GM23338 (cell line): ENCODE measurements around the gene MBD3L5. TPM values are rescaled to one million over a fixed set of nuclear protein-coding genes. Genes with fewer than 3 reads are reported as not detected.

Experiments used
- ATAC-seq: fragments of 200-7000 bp; cut with Tn5 transposase; 3 replicates; pipeline ENCODE4 v1.9.1; 2020
- DNase-seq: peaks from one replicate; pipeline ENCODE4 v3.0.0-alpha.2; 2015; ENCODE audit warnings: low spot score
- H2AFZ ChIP-seq: fragments of 200-600 bp; sonication (generic); 2 replicates; pipeline ENCODE4 v1.8.0; 2016; ENCODE audit warnings: antibody characterized with exemption, mild to moderate bottlenecking, moderate library complexity
- H3F3A ChIP-seq: fragments of 200-600 bp; sonication (generic); replicated peaks from 2 replicates; pipeline ENCODE4 v1.8.0; 2017; ENCODE audit warnings: antibody characterized with exemption, mixed run types, low read depth
- H3K27ac ChIP-seq: fragments of 200-600 bp; sonication (generic); 2 replicates; pipeline ENCODE4 v1.6.1; 2016; ENCODE audit warnings: low read depth
- H3K27me3 ChIP-seq: fragments of 200-600 bp; sonication (generic); 2 replicates; pipeline ENCODE4 v1.8.0; 2016; ENCODE audit warnings: mild to moderate bottlenecking, mixed run types, moderate library complexity; ENCODE audit not compliant: insufficient read depth
- H3K36me3 ChIP-seq: fragments of 200-600 bp; sonication (generic); 2 replicates; pipeline ENCODE4 v1.8.0; 2016; ENCODE audit warnings: mild to moderate bottlenecking; ENCODE audit not compliant: insufficient read depth
- H3K4me1 ChIP-seq: fragments of 200-600 bp; sonication (generic); 2 replicates; pipeline ENCODE4 v1.8.0; 2016; ENCODE audit warnings: mild to moderate bottlenecking, moderate library complexity; ENCODE audit not compliant: insufficient read depth
- H3K4me2 ChIP-seq: fragments of 200-600 bp; sonication (generic); 2 replicates; pipeline ENCODE4 v1.7.1; 2017; ENCODE audit warnings: mixed run types
- H3K4me3 ChIP-seq: fragments of 200-600 bp; sonication (generic); 2 replicates; pipeline ENCODE4 v1.6.1; 2016; ENCODE audit warnings: mixed run types
- H3K79me2 ChIP-seq: fragments of 200-600 bp; sonication (generic); replicated peaks from 2 replicates; pipeline ENCODE4 v1.8.0; 2017; ENCODE audit warnings: mild to moderate bottlenecking; ENCODE audit not compliant: insufficient read depth
- H3K9me2 ChIP-seq: fragments of 200-600 bp; sonication (generic); 2 replicates; pipeline ENCODE4 v1.8.0; 2017; ENCODE audit not compliant: insufficient read depth
- H4K20me1 ChIP-seq: fragments of 200-600 bp; sonication (generic); replicated peaks from 2 replicates; pipeline ENCODE4 v1.8.0; 2017; ENCODE audit warnings: mild to moderate bottlenecking; ENCODE audit not compliant: insufficient read depth
- H3K27ac Mint-ChIP-seq: 2 replicates; pipeline ENCODE4 v1.8.0; 2020; ENCODE audit warnings: inconsistent platforms, mild to moderate bottlenecking, moderate library complexity, mixed read lengths
- H3K27me3 Mint-ChIP-seq: 3 replicates; pipeline ENCODE4 v1.8.0; 2022; ENCODE audit warnings: low read depth, mild to moderate bottlenecking, moderate library complexity, mixed read lengths, inconsistent platforms; ENCODE audit not compliant: insufficient read depth, poor library complexity
- H3K36me3 Mint-ChIP-seq: 3 replicates; pipeline ENCODE4 v1.8.0; 2021; ENCODE audit warnings: low read depth, mild to moderate bottlenecking, inconsistent platforms, moderate library complexity, mixed read lengths
- H3K4me1 Mint-ChIP-seq: 3 replicates; pipeline ENCODE4 v1.8.0; 2020; ENCODE audit warnings: mild to moderate bottlenecking, inconsistent platforms, mixed read lengths
- H3K4me3 Mint-ChIP-seq: 3 replicates; pipeline ENCODE4 v1.8.0; 2021; ENCODE audit warnings: moderate library complexity, mild to moderate bottlenecking, inconsistent platforms, mixed read lengths
- H3K9me3 Mint-ChIP-seq: 3 replicates; pipeline ENCODE4 v1.8.0; 2020; ENCODE audit warnings: moderate library complexity, mild to moderate bottlenecking, inconsistent platforms, mixed read lengths
- CREB1 ChIP-seq: fragments of 250-450 bp; sonication (Bioruptor Pico); IDR thresholded peaks from 2 replicates; pipeline ENCODE4 v1.5.0; 2020; ENCODE audit warnings: low read depth, mild to moderate bottlenecking, moderate library complexity
- CTCF ChIP-seq, 2 experiments: fragments of 200-600 bp in 1 of 2; sonication (generic) in 1 of 2; conservative IDR thresholded peaks; 2 replicates each; pipeline versions ENCODE4 v1.5.1 to v1.6.1; 2016 to 2017; ENCODE audit warnings: antibody characterized with exemption in 2 of 2, low read depth in 2 of 2, mild to moderate bottlenecking in 2 of 2, moderate library complexity in 1 of 2
- EZH2 ChIP-seq: fragments of 200-600 bp; sonication (generic); IDR thresholded peaks from one replicate; pipeline ENCODE4 v1.8.0; 2017; ENCODE audit warnings: antibody characterized with exemption, mild to moderate bottlenecking, low read depth; ENCODE audit not compliant: unreplicated experiment
- STAT1 ChIP-seq: IDR thresholded peaks from one replicate; pipeline ENCODE4 v1.6.1; 2016; ENCODE audit warnings: antibody characterized with exemption; ENCODE audit not compliant: unreplicated experiment
- ZNF331 ChIP-seq: fragments of 250-450 bp; sonication (Bioruptor Pico); IDR thresholded peaks from 2 replicates; pipeline ENCODE4 v1.5.0; 2020; ENCODE audit warnings: low read depth, mild to moderate bottlenecking, moderate library complexity
- polyA plus RNA-seq: library from polyadenylated mRNA; unstranded; fragments of >200 nt; fragmentation: Nextera tagmentation; extraction: Ambion mirVana; gene quantifications from 2 replicates; pipeline ENCODE4 v1.2.1, GENCODE V29; 2016
- total RNA-seq: library from RNA; depleted of rRNA; stranded (reverse); fragments of >200 nt; shearing (Covaris generic); gene quantifications from 2 replicates; pipeline ENCODE4 v1.2.3, GENCODE V29; 2014
- TF ChIP-seq, protein P1 (sequence below): IDR thresholded peaks from one replicate; pipeline ENCODE4 v1.6.1; 2018; ENCODE audit warnings: antibody characterized with exemption; ENCODE audit not compliant: unreplicated experiment
- TF ChIP-seq, protein P2 (sequence below): IDR thresholded peaks from 2 replicates; pipeline ENCODE4 v1.6.1; 2016; ENCODE audit warnings: antibody characterized with exemption

Gene MBD3L5
- total and polyA plus RNA-seq, 2 experiments from 2014 or later: not detected

- Histone ChIP-seq H3K27me3 (no peaks in the 10 kb centered on the region), H3K79me2 (no peaks in the 10 kb centered on the region), H3K27ac (no peak overlapping the region), H3K4me2 (no peak overlapping the region), H2AFZ (no peak overlapping the region), H3K4me1 (no peaks in the 10 kb centered on the region), H3K36me3 (no peaks in the 10 kb centered on the region), H3F3A (no peaks in the 10 kb centered on the region), H3K9me2 (no peaks in the 10 kb centered on the region), H3K4me3 (no peak overlapping the region), H4K20me1 (no peaks in the 10 kb centered on the region)
- Mint-ChIP-seq H3K27me3 (peaks cover 4% of the 10 kb centered on the region), H3K4me3 (no peak overlapping the region), H3K9me3 (peaks cover 88% of the 10 kb centered on the region), H3K4me1 (no peaks in the 10 kb centered on the region), H3K27ac (no peak overlapping the region), H3K36me3 (peaks cover 29% of the 10 kb centered on the region; the same call in 2 of the 3 replicates)
- DNase-seq (no peak), ATAC-seq (no peak)
- TF ChIP-seq ZNF331 (CRISPR knock-in tag): no peak
- TF ChIP-seq CTCF (conservative IDR thresholded peaks at IDR 0.05; ENCODE audit: low read depth in 2 of 2): no peak
These were observed 22.5 kb upstream of the MBD3L5 start for GRCh38 chr19:7007859-7008258.

GRCh38 chr19:7010722-7011593 is 19.4 kb upstream of the MBD3L5 start:
- no peak overlapping the region for H3K4me3 Mint-ChIP-seq
- ATAC-seq (no peak), DNase-seq (no peak)
- Histone ChIP-seq H3K27me3 (no peaks in the 10 kb centered on the region), H2AFZ (no peak overlapping the region), H3K4me2 (no peak overlapping the region), H3K9me2 (no peaks in the 10 kb centered on the region), H4K20me1 (no peaks in the 10 kb centered on the region), H3K27ac (no peak overlapping the region), H3K4me1 (no peaks in the 10 kb centered on the region), H3K4me3 (no peak overlapping the region), H3F3A (no peaks in the 10 kb centered on the region), H3K36me3 (no peaks in the 10 kb centered on the region), H3K79me2 (no peaks in the 10 kb centered on the region)
- H3K36me3 Mint-ChIP-seq: peaks cover 31% of the 10 kb centered on the region; the same call in 2 of the 3 replicates
- no peak overlapping the region for H3K27ac Mint-ChIP-seq
- H3K9me3 Mint-ChIP-seq: peaks cover 89% of the 10 kb centered on the region
- peaks cover 2% of the 10 kb centered on the region for H3K27me3 Mint-ChIP-seq
- H3K4me1 Mint-ChIP-seq: no peaks in the 10 kb centered on the region
- TF ChIP-seq STAT1 (no peak), CREB1 (CRISPR knock-in tag) (no peak), CTCF (conservative IDR thresholded peaks at IDR 0.05; ENCODE audit: low read depth in 2 of 2) (no peak), EZH2 (no peak)
- TF ChIP-seq, protein P1, sequence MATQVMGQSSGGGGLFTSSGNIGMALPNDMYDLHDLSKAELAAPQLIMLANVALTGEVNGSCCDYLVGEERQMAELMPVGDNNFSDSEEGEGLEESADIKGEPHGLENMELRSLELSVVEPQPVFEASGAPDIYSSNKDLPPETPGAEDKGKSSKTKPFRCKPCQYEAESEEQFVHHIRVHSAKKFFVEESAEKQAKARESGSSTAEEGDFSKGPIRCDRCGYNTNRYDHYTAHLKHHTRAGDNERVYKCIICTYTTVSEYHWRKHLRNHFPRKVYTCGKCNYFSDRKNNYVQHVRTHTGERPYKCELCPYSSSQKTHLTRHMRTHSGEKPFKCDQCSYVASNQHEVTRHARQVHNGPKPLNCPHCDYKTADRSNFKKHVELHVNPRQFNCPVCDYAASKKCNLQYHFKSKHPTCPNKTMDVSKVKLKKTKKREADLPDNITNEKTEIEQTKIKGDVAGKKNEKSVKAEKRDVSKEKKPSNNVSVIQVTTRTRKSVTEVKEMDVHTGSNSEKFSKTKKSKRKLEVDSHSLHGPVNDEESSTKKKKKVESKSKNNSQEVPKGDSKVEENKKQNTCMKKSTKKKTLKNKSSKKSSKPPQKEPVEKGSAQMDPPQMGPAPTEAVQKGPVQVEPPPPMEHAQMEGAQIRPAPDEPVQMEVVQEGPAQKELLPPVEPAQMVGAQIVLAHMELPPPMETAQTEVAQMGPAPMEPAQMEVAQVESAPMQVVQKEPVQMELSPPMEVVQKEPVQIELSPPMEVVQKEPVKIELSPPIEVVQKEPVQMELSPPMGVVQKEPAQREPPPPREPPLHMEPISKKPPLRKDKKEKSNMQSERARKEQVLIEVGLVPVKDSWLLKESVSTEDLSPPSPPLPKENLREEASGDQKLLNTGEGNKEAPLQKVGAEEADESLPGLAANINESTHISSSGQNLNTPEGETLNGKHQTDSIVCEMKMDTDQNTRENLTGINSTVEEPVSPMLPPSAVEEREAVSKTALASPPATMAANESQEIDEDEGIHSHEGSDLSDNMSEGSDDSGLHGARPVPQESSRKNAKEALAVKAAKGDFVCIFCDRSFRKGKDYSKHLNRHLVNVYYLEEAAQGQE: no peak
- TF ChIP-seq, protein P2, sequence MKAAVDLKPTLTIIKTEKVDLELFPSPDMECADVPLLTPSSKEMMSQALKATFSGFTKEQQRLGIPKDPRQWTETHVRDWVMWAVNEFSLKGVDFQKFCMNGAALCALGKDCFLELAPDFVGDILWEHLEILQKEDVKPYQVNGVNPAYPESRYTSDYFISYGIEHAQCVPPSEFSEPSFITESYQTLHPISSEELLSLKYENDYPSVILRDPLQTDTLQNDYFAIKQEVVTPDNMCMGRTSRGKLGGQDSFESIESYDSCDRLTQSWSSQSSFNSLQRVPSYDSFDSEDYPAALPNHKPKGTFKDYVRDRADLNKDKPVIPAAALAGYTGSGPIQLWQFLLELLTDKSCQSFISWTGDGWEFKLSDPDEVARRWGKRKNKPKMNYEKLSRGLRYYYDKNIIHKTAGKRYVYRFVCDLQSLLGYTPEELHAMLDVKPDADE: no peak
